SK-N-MC (cell line): ENCODE results near the gene GRK3.

Experiments used
- EZH2 ChIP-seq: fragments of 200-600 bp; sonication (generic); IDR thresholded peaks from one replicate; pipeline ENCODE4 v1.6.1; 2017; ENCODE audit warnings: antibody characterized with exemption
- FOXP2 ChIP-seq: optimal IDR thresholded peaks from 2 replicates; pipeline ENCODE3; 2011; ENCODE audit warnings: mild to moderate bottlenecking, moderate library complexity; ENCODE audit not compliant: insufficient read depth; ENCODE audit errors: extremely low read length, control extremely low read depth
- POLR2AphosphoS5 ChIP-seq: IDR thresholded peaks from 2 replicates; pipeline ENCODE4 v1.6.1; 2012; ENCODE audit warnings: mild to moderate bottlenecking, low read depth, low read length, borderline replicate concordance

DNA sequence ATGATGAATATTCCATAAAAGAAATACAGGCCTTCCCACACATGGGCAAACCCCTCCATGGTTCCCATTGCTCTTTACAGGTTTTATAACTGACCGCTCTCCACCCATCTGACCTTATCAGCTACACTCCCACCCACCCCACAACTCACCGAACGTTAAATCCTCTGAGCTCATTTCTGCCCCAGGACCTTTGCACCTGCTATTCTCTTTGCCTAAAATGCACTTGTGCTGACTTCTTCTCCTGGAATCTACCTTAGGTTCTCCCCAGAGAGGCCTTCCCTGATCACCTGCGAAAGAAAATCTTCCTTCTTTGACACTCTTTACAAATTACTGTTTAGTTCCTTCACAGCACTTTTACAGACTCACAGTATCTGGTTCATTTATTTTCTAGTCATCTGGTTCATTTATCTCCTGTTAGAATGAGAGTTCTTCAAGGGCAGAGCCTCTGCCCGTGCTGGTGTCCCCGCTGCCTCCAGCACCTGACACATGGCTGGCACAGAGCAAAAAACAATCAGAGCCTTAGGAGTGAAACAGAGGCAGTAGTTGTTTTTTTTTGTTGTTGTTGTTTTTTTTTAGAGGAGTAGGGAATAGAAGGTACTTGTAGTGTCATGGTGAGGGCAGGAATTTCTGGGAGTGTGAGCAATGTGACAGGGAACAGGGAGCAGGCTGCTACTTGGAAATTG lies 21.6 kb upstream of the GRK3 start:
- TF ChIP-seq EZH2 (no peak), POLR2AphosphoS5 (no peak), FOXP2 (no peak)
